Measurements from ENCODE around the gene NRXN3. TPM values are rescaled to one million over a fixed set of nuclear protein-coding genes. Genes with fewer than 3 reads are reported as not detected.

The NRXN3 gene
- total RNA-seq, 1 donor from 2014 or later: 2.5 TPM

DNA sequence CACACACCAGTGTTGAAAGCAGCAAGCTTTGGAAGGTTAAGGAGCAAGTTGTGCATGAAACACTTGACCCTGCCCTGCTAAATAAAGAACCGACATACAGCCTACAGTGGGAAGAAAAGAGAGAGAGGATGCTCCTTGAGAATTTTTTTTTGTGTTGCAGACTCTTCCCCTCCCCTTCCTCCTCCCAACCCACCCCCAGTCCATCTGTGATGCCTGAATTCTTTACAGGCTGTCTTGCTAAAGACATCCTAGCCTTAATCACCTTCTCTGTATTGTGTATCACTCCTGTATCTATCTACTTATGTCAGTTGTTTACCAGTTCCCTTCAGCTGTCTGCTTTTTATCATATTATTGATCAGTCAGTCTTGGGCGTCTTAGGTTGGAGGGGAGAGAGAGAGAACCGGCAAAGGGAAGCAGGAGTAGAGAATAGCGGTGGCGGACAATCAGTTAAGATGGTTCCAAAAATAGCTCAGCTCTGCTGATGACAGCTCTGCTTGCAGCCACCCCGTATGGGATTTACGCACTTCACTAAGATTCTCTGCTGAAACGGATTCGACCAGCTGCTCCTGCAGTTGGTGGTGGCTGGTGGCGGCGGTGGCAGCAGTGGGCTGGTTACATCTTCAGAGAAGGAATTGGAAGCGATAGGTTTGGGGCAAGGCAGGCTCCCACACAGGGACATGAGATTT is 664.7 kb downstream of the NRXN3 start:
- no peak for DNase-seq

DNA sequence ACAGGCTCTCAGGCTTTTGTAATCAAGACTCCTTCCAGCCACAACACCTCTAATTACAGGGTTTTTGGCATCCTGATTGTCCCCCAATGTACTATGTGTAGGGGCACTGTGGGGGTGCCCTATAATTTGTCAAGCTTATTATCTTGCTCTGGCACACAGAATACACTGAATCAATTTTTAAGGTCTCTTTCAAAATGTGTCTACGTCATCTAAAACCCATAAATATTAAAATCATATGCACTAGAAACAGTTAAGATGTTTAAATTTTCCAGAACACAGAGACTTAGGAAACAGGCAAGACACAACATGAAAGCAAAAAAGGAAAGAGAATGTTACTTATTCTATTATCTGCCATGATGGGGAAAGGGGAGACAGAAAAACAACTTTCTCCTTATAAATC is 665.7 kb downstream of the NRXN3 start:
- DNase-seq: no peak

DNA sequence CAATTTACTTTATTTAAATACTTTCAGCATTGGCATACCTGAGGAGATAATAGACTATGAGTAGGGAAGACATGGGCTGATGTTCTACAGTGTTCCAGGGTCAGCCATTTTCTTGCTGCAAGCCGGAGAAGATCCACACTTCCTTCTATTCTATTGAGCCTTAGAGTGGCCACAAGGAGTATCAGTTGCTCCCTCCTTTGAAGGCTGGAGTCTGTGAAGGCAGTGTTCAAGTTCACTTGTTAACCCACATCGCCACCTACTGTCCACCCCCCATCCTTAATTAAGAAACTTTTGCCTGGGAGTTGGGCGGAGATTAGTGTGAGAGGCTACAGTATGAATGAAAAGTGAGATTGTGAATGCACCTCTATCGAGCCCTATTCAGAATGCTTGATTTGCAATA is 666.6 kb downstream of the NRXN3 start:
- DNase-seq: no peak

DNA sequence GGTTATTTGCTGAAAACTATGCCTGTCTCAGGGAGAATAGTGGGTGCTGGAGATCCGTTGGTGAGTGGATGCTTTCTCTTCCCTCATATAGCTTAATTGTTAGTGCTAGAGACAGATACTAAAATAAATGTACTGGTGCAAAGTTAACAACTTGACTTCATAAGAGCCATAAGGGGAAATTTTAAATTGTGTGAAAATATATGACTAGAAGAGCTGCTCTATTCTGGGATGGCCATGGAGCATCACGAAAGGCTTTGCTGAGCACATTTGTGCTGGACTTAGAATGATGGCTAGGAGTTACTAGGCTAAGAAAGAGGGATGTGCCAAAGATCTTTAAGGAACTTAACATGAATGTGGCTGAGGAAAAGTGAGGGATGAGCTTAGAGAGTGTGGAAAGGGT is 668.8 kb downstream of the NRXN3 start:
- DNase-seq: no peak

DNA sequence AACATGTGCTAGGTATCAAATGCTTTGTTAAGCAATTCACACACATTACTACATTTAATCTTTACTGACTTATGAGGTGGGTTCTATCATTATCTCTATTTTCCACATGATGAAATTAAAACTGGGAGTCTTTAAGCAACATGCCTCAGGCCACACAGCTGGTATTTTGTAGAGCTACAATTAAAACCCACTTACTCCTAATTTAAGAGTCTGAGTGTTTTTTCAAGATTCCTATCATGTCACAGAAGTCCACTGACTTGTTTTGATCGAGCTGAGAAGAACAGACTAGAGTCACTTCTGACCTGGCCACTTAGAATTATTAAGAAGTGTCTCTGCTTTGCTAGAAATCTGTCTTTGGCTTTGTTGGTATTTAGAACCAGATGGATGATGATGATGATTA is 670.7 kb downstream of the NRXN3 start:
- no peak for DNase-seq

DNA sequence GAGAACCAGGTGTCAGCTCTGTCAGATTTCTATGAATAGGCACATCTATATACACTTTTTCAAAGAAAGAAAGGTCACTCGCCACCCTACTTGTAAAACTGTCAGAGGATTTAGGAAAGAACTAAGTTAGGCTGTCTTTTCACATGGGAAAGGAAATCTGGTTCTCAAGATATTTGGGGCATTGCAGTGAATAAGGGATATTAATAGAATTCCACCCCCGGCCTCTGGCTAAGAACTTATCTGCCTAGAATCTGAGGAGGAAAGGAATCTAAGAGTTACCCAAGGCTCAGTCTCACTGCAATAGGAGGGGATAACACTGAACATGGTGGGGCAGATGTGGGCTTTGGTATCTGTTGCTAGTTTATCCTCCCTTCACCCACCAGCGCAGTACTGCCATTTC is 677.6 kb downstream of the NRXN3 start:
- DNase-seq: no peak

DNA sequence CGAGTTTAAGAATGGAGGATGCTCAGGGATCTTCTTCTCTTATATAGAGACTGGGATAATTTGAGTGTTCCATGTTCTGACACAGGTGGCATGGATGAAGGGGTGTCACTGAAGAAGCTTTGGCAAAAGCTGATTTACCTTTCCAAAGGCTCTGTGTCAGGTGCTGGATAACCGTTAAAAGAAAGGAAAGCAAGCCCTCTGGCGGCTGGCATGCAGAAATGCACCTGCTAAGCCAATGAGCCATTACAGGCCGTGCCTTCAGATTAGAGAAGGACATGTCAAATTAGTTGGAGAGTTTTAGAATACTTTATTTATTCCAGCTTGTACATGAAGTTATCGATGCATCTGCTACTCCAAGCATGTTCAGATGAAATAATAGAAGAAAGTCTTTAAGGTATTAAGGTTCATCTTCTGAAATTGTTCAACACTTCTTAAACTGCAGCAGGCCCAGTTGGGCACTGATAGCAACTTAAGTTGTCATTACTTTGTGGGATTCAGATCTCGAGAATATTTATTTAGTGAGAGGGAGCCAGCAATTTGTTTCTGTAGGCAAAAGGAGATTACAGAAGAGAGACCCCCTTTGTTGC is 678.2 kb downstream of the NRXN3 start:
- DNase-seq: no peak

DNA sequence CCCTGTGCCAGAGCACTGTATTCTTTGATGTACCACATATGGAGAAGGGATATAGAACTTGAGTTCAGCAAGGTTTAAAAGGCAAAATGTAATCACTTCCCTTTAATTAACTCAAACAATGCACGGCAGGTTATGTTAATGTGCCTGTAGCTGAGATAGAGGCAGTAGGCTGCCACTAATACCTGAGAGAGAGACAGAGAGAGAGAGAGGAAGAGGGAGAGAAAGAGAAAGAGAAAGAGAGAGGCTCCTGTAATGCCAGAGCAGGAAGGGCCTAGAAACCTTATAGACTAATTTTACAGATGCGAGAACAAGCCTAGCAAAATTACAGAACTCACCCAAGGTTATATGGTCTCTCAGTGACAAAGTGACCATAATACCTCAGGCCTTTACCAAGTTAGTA is 679.8 kb downstream of the NRXN3 start:
- no peak for DNase-seq

DNA sequence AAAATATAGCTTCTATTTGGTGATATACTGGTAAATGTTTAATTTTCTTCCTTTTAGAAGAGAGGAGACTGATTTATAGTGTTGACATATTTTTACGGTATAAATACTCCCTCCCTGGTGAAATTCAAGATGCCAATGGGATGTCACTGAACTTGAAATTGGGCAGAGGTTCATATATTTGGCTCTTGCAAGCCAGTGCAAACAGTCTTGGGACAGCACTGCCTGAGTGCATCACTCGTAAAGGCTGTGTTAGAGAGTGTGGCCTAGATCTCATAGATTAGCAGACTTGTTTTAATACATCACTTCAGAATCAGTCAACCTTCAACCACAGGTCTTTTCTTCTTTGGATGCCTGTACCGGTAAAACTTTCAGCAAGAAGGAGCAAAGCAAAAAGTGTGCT is 681.0 kb downstream of the NRXN3 start:
- no peak for DNase-seq

DNA sequence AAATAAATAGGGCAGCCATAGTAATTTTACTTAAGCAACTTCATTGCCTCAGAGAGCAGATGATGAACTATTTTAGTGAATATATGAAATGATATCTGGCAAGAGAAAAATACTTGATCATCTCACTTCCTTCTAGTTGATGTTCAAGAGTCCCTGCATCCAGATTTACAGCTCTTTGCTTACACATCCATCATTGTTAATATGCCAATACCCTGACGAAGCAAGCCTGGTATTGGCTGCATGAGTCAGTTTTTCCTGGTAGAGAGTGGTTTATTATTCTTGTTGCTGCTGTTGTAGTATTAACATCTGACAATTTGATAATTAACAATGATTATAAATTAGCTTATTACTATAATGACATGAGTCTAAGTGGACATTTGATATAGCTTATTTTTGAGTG is 681.9 kb downstream of the NRXN3 start:
- DNase-seq: no peak

DNA sequence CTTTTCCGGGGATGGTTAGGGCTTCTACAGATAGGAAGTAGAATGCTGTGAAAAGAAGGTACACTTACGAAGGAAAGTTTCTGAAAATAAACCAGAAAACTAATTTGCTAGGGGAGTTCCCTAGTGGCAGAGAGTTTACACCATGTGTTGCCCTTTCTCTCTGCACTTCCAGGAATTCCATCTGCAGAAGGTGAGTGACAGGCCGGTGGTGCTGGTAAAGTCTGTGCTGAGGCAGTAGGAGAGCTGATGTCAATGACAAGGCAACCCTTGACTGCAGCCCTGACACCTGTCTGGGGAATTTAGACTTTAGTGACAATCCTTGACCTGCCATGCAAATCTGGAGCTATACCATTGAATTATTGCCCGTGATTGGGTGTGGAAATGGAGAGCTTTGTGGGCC is 687.8 kb downstream of the NRXN3 start:
- no peak for DNase-seq

DNA sequence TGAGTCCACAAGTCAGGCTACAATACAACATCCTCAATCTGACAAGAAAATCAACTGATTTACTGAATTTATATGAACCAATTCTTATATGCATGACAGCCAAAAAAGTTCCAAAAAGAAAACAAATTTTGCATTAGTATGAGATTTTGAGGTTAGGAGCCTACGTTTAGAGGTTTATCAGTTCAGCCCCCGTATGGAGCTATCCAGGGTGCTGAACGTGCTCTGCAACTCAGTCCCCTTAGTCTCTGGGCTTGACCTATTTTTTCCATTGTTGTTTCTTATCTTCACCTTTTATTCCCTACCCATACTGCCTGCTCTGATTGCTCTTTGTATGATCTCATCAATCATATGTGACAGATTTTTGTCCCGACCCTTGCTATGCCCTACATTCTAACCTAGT is 693.0 kb downstream of the NRXN3 start:
- DNase-seq: no peak

DNA sequence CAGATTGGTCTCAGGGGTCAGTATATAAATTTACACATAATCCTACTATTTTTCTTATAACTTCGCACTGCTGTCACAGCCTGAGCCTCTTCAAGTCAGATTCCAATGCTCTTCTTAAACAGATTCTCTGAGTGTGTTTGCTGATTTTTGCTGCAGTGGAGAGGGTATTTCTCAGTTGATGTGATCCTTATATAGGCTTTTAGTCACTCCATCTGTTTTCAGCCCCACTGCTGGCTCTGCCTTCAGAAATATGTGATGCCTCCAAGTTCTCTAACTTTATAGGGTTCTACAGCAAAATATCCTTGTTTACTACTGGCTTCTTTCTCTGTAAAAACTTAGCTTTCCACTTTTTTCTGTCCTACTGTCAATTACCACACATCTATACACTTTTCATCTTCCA is 702.7 kb downstream of the NRXN3 start:
- no peak for DNase-seq

DNA sequence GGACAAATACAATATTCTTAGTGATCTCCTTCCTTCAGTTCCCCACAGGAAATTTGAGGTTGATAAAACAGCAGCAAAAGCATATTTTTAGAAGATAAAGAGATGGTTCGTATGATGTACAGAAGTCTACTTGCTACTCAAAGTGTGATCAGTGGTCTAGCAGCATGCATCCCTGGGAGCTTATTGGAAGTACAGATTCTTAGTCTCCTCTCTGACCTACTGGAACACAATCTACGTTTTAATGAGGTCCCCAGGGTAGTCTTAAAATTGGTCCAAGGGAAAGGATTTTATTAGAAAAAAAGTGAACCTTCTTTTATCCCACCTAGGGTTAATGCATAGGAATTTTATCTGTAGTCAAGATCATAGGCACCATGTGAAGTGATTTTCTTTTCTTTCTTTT is 703.4 kb downstream of the NRXN3 start:
- no peak for DNase-seq

DNA sequence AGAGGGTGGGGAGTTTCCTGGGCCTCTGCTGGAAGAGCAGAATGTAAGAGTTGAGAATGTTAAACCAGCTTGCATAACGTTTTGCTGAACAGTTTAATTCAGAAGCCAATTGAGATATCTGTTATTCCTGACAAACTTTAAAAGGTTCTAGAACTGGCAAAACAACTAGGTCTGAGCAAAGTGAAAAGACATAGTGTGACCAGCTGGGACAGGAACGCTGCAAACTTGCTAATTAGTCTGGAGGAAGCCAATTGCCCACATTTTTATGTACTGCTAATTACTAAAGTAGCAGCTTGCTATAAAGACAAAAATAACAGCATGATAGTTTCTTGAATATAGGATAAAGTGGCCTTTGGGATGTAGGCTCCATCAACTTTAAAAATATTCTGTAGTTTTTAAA is 704.9 kb downstream of the NRXN3 start:
- DNase-seq: no peak

DNA sequence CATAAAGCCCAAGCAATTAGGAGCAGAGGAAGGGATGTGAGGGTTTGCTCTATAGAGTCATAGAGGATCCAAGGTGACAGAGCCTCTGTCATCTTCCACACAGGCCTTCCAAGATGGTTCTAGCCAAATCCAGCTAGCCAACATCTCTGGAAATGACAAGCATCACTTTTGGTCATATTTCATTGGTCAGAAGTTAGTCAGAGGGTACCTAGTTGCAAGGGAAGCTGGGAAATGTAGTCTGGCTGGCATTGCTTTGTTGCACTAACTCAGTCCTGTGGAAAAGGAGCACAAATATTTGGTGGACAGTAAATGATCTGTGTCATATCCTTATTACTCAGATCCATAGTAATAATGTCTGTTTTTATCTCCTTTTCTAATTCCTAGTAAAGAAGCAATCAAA is 715.7 kb downstream of the NRXN3 start:
- no peak for DNase-seq

DNA sequence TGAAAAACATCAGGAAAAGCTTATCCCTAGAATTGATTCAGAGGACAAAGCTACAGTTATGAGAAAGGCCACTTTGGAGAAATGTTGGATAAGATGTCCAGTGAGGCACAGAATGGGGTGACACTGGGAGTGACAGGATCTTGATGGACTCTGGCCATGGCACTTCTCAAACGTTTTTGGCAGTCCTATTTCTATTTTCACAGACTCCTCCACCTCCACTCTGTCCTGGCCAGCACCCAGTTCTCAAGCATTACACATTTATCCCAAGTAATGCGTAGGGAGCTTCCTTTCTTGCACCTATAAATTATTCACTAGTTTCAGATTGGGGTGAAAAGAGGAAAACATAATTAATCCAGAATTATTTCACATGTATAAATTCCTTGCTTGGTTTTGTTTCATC is 727.3 kb downstream of the NRXN3 start:
- no peak for DNase-seq

DNA sequence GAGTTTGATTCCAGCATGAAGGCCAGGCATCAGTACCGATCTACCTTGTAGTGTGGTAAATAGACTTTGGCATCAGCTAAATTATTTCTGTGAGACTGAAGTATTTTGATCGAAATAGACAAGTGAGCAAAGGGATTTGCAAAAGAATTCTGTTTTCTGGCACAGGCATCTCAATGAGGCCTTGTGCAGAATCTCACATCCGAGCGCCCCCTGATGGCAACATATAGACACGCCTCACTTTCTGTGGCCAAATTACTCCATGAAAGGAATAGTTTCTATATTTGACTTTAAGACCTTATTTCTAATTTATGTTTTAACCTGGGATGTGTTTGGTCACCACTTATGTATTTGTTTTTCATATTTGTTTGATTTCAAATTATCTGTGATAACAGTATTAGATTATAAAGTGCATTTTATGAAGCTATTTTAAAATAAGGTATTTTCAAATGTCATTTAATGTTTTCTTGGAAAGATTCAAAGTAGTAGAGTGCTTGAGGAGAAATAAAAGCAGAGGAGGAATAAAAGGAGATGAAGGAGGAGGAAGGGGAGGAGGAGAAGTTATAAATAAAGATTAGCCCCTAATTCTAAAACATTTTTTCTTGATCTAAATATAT is 731.9 kb downstream of the NRXN3 start:
- no peak for DNase-seq

DNA sequence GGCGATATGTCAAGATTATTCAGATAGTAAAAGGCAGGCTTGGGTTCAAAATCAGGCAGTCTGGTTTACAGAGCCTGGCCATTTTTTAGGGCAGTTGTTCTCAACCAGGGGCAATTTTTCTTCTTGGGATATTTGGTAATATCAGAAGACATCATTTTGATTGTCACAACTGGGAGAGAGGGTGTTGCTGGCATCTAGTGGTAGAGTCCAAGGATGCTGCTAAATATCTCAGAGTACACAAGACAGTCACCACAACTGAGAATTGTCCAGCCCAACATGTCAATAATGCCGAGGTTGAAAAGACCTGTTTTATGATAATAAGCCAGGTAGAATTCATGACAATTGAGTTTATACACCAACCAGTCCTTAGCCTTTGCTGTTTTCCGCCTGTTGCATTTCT is 733.9 kb downstream of the NRXN3 start:
- no peak for DNase-seq

DNA sequence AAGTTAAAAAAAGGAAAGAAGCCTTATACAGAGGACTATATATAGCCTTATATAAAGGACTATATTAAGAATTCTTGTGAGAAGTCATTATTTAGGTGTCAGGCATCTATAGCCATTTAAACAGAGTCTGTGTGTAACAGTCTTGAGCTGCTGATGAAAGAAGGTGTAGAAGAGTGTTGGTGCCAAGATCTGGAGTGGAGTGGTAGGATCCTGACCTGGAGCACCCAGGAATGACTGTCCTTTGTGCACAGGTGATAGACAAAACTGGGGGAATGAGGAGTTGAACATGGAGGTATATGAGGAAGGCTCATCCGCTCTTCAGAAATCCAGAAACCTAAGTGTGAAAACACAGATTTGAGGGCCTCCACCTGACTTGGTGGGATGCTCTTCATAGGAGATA is 747.3 kb downstream of the NRXN3 start:
- DNase-seq: no peak

DNA sequence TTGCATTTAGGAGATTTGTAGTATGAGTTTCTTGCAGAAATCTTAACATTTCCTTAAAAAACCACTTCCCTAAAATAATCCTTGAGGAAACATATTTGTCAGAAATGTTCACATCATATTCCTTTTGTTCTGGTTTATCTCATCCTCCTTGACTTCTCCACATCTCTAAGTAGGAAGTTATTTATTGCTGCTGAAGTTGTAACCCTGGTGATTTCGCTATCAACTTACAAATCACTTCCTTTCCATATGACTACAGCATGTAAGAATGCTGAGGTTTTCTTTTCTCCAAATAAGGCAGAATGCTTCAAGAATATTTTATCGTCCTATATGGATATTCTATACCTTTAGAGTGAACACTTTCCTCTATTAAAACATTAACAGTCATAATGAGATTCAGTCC is 751.7 kb downstream of the NRXN3 start:
- DNase-seq: no peak

DNA sequence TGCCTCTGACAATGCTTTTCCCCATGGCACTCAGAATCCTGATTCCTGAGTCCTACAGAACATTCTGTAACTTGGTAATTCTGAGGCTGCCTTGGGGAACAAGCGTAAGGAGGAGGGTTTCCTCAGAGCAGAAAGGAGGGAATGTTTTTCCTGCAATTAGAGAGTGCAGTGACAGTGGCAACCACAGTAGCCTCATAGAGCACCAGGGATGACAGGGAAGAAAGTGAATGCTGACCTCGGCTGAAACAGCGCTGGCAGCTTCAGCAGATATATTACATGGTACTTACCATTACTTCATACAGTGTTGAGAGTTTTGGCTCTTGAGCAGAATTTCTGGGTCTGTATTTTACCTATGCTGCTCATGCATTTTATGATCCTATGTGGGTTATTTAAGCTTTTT is 757.1 kb downstream of the NRXN3 start:
- DNase-seq: no peak

DNA sequence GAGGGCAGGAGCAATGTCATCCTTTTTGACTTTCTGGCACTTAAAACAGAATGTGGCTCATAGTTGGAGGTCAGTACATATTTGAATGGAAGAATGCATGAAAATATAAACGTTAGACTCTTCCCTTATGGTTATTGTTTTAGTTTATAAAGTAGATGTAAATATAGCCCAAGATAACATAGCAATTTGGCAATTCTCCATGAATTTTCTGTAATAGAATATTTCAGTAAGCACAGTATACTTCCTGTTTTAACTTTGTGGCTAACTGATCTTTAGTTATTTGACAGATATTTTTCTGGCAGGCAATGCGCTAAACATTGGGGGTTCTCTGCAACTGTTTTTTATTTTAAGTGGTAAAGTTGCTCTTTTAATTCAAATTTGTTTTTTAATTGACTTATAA is 763.0 kb downstream of the NRXN3 start:
- DNase-seq: no peak

DNA sequence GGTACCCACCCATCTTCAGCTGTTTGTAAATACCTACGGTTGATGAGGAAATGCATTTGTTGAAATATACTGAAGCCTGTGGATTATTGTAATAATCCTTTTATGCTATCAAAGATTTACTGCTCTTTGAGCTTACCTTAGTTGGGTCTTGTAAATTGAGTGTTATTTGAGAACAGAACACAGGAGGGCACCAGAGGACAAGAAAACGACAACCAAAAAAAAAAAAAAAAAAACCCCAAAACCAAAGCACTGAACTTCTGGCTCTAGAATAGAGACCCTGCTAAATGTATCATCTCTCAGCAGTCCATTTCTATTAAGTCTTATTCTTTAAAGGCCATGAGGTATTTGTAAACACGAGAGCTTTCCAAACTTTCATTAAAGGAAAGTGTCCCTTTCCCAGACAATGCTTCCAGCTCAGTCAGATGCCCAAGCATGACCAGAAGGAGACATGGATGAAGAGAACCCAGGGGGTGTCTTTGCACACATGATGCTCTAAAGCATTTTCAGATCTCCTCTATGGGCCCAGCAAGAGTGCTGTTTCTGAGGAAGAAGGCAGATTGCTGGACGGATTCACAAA is 763.9 kb downstream of the NRXN3 start:
- no peak for DNase-seq
